Gastrocnemius medialis (tissue), 4 donors: ENCODE results near the gene PODNL1.

Source experiments
- POLR2A ChIP-seq, 2 donors: fragments of 450-650 bp; IDR thresholded peaks; one replicate each; pipeline ENCODE4 v1.6.1; 2017; ENCODE audit warnings: antibody characterized with exemption in 2 of 2, mild to moderate bottlenecking in 2 of 2, moderate library complexity in 2 of 2
- TF ChIP-seq, protein P1 (sequence below), 5 experiments: fragments of 450-650 bp in 3 of 5; fragments of 200-600 bp in 2 of 5; sonication (generic) in 2 of 5; IDR thresholded peaks in 4 of 5; conservative IDR thresholded peaks in 1 of 5; 1 replicate in 4 of 5; 2 replicates in 1 of 5; pipeline ENCODE4 v1.5.1; 2016 to 2019; ENCODE audit warnings: antibody characterized with exemption in 5 of 5, mild to moderate bottlenecking in 3 of 5, moderate library complexity in 3 of 5

DNA sequence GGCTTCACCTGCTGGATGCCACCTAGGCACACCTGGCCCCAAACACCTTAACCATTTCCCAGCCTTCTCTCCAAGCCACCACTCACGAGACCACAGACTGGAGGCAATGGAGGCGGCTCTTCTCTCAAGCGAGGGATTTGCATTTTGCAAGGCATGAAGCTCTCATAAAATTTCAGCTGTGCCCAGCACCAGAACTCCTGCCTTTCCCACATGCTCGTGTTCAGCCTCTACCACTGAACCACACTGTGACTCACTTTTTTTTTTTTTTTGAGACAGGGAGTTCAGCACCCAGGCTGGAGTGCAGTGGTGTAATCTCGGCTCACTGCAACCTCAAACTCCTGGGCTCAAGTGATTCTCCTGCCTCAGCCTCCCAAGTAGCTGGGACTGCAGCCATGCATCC is 50.7 kb downstream of the PODNL1 start:
- TF ChIP-seq, protein P1, sequence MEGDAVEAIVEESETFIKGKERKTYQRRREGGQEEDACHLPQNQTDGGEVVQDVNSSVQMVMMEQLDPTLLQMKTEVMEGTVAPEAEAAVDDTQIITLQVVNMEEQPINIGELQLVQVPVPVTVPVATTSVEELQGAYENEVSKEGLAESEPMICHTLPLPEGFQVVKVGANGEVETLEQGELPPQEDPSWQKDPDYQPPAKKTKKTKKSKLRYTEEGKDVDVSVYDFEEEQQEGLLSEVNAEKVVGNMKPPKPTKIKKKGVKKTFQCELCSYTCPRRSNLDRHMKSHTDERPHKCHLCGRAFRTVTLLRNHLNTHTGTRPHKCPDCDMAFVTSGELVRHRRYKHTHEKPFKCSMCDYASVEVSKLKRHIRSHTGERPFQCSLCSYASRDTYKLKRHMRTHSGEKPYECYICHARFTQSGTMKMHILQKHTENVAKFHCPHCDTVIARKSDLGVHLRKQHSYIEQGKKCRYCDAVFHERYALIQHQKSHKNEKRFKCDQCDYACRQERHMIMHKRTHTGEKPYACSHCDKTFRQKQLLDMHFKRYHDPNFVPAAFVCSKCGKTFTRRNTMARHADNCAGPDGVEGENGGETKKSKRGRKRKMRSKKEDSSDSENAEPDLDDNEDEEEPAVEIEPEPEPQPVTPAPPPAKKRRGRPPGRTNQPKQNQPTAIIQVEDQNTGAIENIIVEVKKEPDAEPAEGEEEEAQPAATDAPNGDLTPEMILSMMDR (IDR thresholded peaks at IDR 0.05 in 4 of 5, conservative IDR thresholded peaks at IDR 0.05 in 1 of 5), result no peak
- no peak for TF ChIP-seq POLR2A (IDR thresholded peaks at IDR 0.05)
